Activated naive CD4-positive, alpha-beta T cell treated with anti-CD3 and anti-CD28 coated beads, Interleukin-2, amount 50 U/mL, for 16 hours (primary cell): ENCODE data around the gene EYA2.
"Not testable (repeated sequence)": the region's sequence is repeated elsewhere in the genome, so short reads cannot be mapped to it uniquely, and the experiment has no call there.

Source experiments
- DNase-seq: peaks from one replicate; pipeline ENCODE4 v3.0.0-alpha.2; 2020

The EYA2 gene

GRCh38 chr20:46959081-46959692 is 64.5 kb downstream of the EYA2 start:
- DNase-seq = no peak

- no peak for DNase-seq
Observed at GRCh38 chr20:46959821-46960220, 65.2 kb downstream of the EYA2 start.

GRCh38 chr20:46960536-46960935 is 65.9 kb downstream of the EYA2 start:
- no peak for DNase-seq

GRCh38 chr20:46961968-46962367 is 67.3 kb downstream of the EYA2 start:
- DNase-seq = not testable (repeated sequence)

GRCh38 chr20:46962452-46963195 is 68.0 kb downstream of the EYA2 start:
- DNase-seq = no peak

GRCh38 chr20:46963196-46963529 is 68.5 kb downstream of the EYA2 start:
- no peak for DNase-seq

- no peak for DNase-seq
Observed at GRCh38 chr20:46963758-46964617, 69.3 kb downstream of the EYA2 start.

GRCh38 chr20:46964618-46965455 is 70.2 kb downstream of the EYA2 start:
- DNase-seq = no peak

GRCh38 chr20:46965477-46965876 is 70.8 kb downstream of the EYA2 start:
- no peak for DNase-seq

GRCh38 chr20:46967646-46968045 is 73.0 kb downstream of the EYA2 start:
- no peak for DNase-seq

GRCh38 chr20:46970937-46971630 is 76.4 kb downstream of the EYA2 start:
- no peak for DNase-seq

- no peak for DNase-seq
Observed at GRCh38 chr20:46973766-46974165, 79.1 kb downstream of the EYA2 start.

GRCh38 chr20:46974669-46975434 is 80.2 kb downstream of the EYA2 start:
- no peak for DNase-seq

- DNase-seq = no peak
Observed at GRCh38 chr20:46975976-46976375, 81.3 kb downstream of the EYA2 start.

GRCh38 chr20:46977204-46977603 is 82.6 kb downstream of the EYA2 start:
- DNase-seq = no peak

- DNase-seq = no peak
Observed at GRCh38 chr20:46977909-46978588, 83.4 kb downstream of the EYA2 start.

- DNase-seq = no peak
Observed at GRCh38 chr20:46978951-46979491, 84.4 kb downstream of the EYA2 start.

- DNase-seq = no peak
Observed at GRCh38 chr20:46979603-46980241, 85.1 kb downstream of the EYA2 start.

GRCh38 chr20:46981184-46981583 is 86.5 kb downstream of the EYA2 start:
- DNase-seq = no peak

- no peak for DNase-seq
Observed at GRCh38 chr20:46983466-46983865, 88.8 kb downstream of the EYA2 start.
